Endothelial cell of umbilical vein (primary cell): Measurements from ENCODE around the gene SLC4A11. TPM values are rescaled to one million over a fixed set of nuclear protein-coding genes. Genes with fewer than 3 reads are reported as not detected.
A peak's percentile ranks its signal among the peaks of the same experiment; 100 is the strongest.
"Not testable (repeated sequence)": the region's sequence is repeated elsewhere in the genome, so short reads cannot be mapped to it uniquely, and the experiment has no call there.

Source experiments
- BruUV-seq: library from RNA; stranded (reverse); fragments of 400-500 nt; replicated peaks from 2 replicates; lab custom pipeline; 2021; lab: Mats Ljungman, UMichigan
- CTCF ChIA-PET: fragments of 300-600, 350-600 bp; sonication (Branson Sonifier 250); formaldehyde crosslinking; loops from one replicate; lab custom pipeline; 2021; ENCODE audit warnings: antibody characterized with exemption, inconsistent platforms; lab: Charles Lee
- POLR2A ChIA-PET: fragments of 300-600, 350-600 bp; sonication (Branson Sonifier 250); formaldehyde crosslinking; loops from one replicate; lab custom pipeline; 2021; ENCODE audit warnings: antibody characterized with exemption, inconsistent platforms; lab: Charles Lee
- DNase-seq: peaks from one replicate; pipeline ENCODE4 v3.0.0-alpha.2; 2011; ENCODE audit warnings: low read depth, low spot score
- FAIRE-seq: peaks from 2 replicates; lab custom pipeline; 2011; peaks lifted over from hg19 to GRCh38; lab: Jason Lieb, UNC
- H2AFZ ChIP-seq: 2 replicates; pipeline ENCODE4 v1.6.0; 2012; ENCODE audit warnings: low read depth, low read length, control low read depth, inconsistent platforms
- H3K27ac ChIP-seq: 2 replicates; pipeline ENCODE4 v1.5.1; 2011; ENCODE audit warnings: low read depth, mild to moderate bottlenecking, control low read depth, low read length, moderate library complexity; ENCODE audit not compliant: insufficient read depth
- H3K27me3 ChIP-seq, 2 experiments: 2 replicates each; pipeline versions ENCODE4 v1.6.0 to v1.6.1; 2011; ENCODE audit warnings: low read length in 2 of 2, mixed read lengths in 1 of 2; ENCODE audit not compliant: control insufficient read depth in 2 of 2, insufficient read depth in 2 of 2
- H3K36me3 ChIP-seq, 2 experiments: 2 replicates in 1 of 2; 3 replicates in 1 of 2; pipeline ENCODE4 v1.5.1; 2011; ENCODE audit warnings: low read length in 2 of 2, mild to moderate bottlenecking in 1 of 2, moderate library complexity in 1 of 2; ENCODE audit not compliant: control insufficient read depth in 2 of 2, insufficient read depth in 2 of 2; ENCODE audit errors: extremely low read depth in 1 of 2
- H3K4me1 ChIP-seq: 3 replicates; pipeline ENCODE4 v1.5.1; 2011; ENCODE audit warnings: mild to moderate bottlenecking, low read length; ENCODE audit not compliant: control insufficient read depth, insufficient read depth; ENCODE audit errors: extremely low read depth
- H3K4me2 ChIP-seq: 2 replicates; pipeline ENCODE4 v1.6.1; 2011; ENCODE audit warnings: low read length, control low read depth, mixed read lengths; ENCODE audit not compliant: insufficient read depth
- H3K4me3 ChIP-seq, 3 experiments: fragments of 200-600 bp in 1 of 3; sonication (generic), shearing (Covaris generic) in 1 of 3; replicated peaks in 1 of 3; 2 replicates each; pipeline ENCODE4 v1.5.1; 2011 to 2016; ENCODE audit warnings: control low read depth in 3 of 3, low read length in 3 of 3, mild to moderate bottlenecking in 2 of 3, inconsistent platforms in 1 of 3, low read depth in 1 of 3, moderate library complexity in 1 of 3; ENCODE audit not compliant: insufficient read depth in 1 of 3
- H3K79me2 ChIP-seq: 2 replicates; pipeline ENCODE4 v1.6.0; 2012; ENCODE audit warnings: low read length, inconsistent platforms; ENCODE audit not compliant: control insufficient read depth, insufficient read depth
- H3K9ac ChIP-seq: replicated peaks from 2 replicates; pipeline ENCODE3; 2011; ENCODE audit warnings: low read length, control low read depth; ENCODE audit not compliant: insufficient read depth; ENCODE audit errors: extremely low read depth
- H3K9me1 ChIP-seq: replicated peaks from 3 replicates; pipeline ENCODE4 v1.6.0; 2011; ENCODE audit warnings: mild to moderate bottlenecking, low read length; ENCODE audit not compliant: control insufficient read depth, insufficient read depth; ENCODE audit errors: extremely low read depth
- H3K9me3 ChIP-seq: replicated peaks from 2 replicates; pipeline ENCODE4 v1.5.1; 2012; ENCODE audit warnings: low read length, inconsistent platforms; ENCODE audit not compliant: control insufficient read depth, insufficient read depth
- H4K20me1 ChIP-seq: replicated peaks from 2 replicates; pipeline ENCODE3; 2011; ENCODE audit warnings: mild to moderate bottlenecking, low read length; ENCODE audit not compliant: control insufficient read depth, insufficient read depth; ENCODE audit errors: extremely low read depth
- POLR2AphosphoS5 ChIP-seq: IDR thresholded peaks from 2 replicates; pipeline ENCODE4 v1.6.1; 2012; ENCODE audit warnings: low read depth, mild to moderate bottlenecking, control low read depth, low read length, moderate library complexity; ENCODE audit not compliant: insufficient read depth
- dilution Hi-C: fragments of 300-500 bp; cut with MboI; formaldehyde crosslinking; loops from one replicate; pipeline ENCODE4 v1.15.0; 2019; ENCODE audit warnings: low sequenced_read_pairs; ENCODE audit not compliant: extremely low pct_ligation_motif_present
- intact Hi-C: fragments of 100-400 bp; cut with micrococcal nuclease; formaldehyde crosslinking; loops from one replicate; pipeline ENCODE4 v1.10.0; 2022
- polyA plus RNA-seq, 4 experiments: library from polyadenylated mRNA; depleted of rRNA in 3 of 4; stranded (reverse) in 3 of 4; unstranded in 1 of 4; fragments of >200 nt; gene quantifications; 2 replicates each; pipeline versions ENCODE4 v1.2.1 to v1.2.3, GENCODE V29; 2011 to 2012; ENCODE audit warnings: missing spikeins in 1 of 4
- total RNA-seq: library from RNA; stranded (reverse); gene quantifications from 2 replicates; pipeline ENCODE4 v1.2.3, GENCODE V29; 2021
- TF ChIP-seq, protein P1 (sequence below): IDR thresholded peaks from 2 replicates; pipeline ENCODE4 v1.6.1; 2011; ENCODE audit not compliant: insufficient read depth, insufficient read length
- TF ChIP-seq, protein P2 (sequence below), 2 donors: IDR thresholded peaks; 1 replicate in 1 of 2; 2 replicates in 1 of 2; pipeline ENCODE4 v1.5.1; 2011; ENCODE audit warnings: low read length in 2 of 2, mild to moderate bottlenecking in 2 of 2, moderate library complexity in 2 of 2, control low read depth in 1 of 2, inconsistent platforms in 1 of 2, low read depth in 1 of 2; ENCODE audit not compliant: insufficient read depth in 1 of 2; ENCODE audit errors: extremely low read depth in 1 of 2

The SLC4A11 gene
- total and polyA plus RNA-seq, 2 donors (not counting 3 experiments of a cell fraction or from before 2014, with no cell fraction given) = 5.7 to 10.2 TPM

DNA sequence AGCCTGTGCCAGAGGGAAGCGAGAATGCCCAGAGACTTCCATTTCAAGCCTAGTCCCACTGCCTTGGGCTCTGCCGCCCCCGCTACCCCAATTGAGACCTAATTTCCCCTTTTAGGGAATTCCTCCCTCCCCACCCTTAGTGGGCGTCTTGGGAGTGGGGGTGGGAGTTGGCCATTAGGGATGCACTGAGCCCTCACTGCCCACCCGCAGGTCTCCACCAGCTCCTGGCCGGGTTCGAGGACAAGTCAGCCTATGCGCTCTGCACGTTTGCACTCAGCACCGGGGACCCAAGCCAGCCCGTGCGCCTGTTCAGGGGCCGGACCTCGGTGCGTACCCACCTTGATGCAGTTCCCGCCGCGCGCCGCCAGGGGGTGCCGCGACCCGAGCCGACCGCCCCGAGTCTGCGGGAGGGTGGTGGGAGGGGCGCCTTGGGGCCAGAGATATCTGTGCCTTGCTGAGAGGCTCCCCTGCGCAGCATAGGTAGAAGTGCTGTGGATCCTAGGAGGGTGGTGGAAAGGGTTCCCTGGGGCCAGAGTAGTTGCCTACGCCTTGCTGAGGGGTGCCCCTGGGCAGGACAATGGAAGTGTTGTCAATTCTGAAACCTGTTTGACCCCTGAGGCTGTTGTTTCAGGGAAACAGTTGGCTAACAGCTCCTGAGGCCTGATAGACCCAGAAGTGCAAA is 20.5 kb downstream of the SLC4A11 start:
- no peaks in the 10 kb centered on the region for H3K9me3 ChIP-seq
- H3K9me1 ChIP-seq = no peaks in the 10 kb centered on the region
- no TSS peak for BruUV-seq
- H3K27me3 ChIP-seq = no peaks in the 10 kb centered on the region
- no peak overlapping the region for H3K4me2 ChIP-seq
- DNase-seq (peak; percentile 46), FAIRE-seq (peak; percentile 73)
- CTCF ChIA-PET = interaction anchor here (0.7 to 3.7 kb wide), 16 partner anchors 9 to 112 kb away, joined by 3 to 31 read pairs (median 4); partner anchors contain the start of genes ITPA and SLC4A11
- peaks cover 0 to 11% of the 10 kb centered on the region in 2 experiments for H3K36me3 ChIP-seq
- H3K27ac ChIP-seq = no peak overlapping the region
- no peaks in the 10 kb centered on the region for H4K20me1 ChIP-seq
- POLR2A ChIA-PET = no interaction called here
- TF ChIP-seq, protein P1, sequence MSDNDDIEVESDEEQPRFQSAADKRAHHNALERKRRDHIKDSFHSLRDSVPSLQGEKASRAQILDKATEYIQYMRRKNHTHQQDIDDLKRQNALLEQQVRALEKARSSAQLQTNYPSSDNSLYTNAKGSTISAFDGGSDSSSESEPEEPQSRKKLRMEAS = no peak
- peak; percentile 49 for TF ChIP-seq POLR2AphosphoS5
- TF ChIP-seq, protein P2, sequence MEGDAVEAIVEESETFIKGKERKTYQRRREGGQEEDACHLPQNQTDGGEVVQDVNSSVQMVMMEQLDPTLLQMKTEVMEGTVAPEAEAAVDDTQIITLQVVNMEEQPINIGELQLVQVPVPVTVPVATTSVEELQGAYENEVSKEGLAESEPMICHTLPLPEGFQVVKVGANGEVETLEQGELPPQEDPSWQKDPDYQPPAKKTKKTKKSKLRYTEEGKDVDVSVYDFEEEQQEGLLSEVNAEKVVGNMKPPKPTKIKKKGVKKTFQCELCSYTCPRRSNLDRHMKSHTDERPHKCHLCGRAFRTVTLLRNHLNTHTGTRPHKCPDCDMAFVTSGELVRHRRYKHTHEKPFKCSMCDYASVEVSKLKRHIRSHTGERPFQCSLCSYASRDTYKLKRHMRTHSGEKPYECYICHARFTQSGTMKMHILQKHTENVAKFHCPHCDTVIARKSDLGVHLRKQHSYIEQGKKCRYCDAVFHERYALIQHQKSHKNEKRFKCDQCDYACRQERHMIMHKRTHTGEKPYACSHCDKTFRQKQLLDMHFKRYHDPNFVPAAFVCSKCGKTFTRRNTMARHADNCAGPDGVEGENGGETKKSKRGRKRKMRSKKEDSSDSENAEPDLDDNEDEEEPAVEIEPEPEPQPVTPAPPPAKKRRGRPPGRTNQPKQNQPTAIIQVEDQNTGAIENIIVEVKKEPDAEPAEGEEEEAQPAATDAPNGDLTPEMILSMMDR (IDR thresholded peaks at IDR 0.05; ENCODE audit: extremely low read depth in 1 of 2, insufficient read depth in 1 of 2, low read depth in 1 of 2, low read length in 2 of 2) = peak; percentile 93
- H2AFZ ChIP-seq = no peak overlapping the region
- dilution Hi-C loops = no loop called here
- no peak overlapping the region for H3K4me3 ChIP-seq
- intact Hi-C loops = loop anchor here (1.0 to 10.0 kb wide), 4 partner anchors 22 to 256 kb away; partner anchors contain the start of gene ATRN
- no peaks in the 10 kb centered on the region for H3K4me1 ChIP-seq
- no peaks in the 10 kb centered on the region for H3K79me2 ChIP-seq
- no peak overlapping the region for H3K9ac ChIP-seq

DNA sequence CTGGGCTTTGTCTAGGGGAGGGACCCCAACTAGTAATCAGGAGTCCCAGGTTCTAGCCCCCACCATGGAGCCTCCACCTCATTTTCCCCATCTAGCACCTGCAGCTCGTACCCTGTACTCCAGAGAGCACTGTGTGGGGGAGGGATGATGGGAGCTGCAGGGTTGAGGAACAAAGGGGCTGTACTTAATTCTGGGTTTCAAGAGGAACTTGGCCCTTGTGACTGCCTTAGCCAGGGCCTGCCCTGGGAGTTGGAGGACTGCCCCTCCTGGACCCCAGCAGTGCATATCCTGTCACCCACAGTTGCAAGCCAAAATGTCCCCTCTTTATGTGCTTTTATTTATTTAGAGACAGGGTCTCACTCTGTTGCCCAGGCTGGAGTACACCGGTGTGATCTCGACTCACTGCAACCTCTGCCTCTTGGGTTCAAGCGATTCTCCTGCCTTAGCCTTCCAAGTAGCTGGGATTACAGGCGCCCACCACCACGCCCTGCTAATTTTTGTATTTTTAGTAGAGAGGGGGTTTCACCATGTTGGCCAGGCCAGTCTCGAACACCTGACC is 23.6 kb downstream of the SLC4A11 start:
- POLR2A ChIA-PET = not testable (repeated sequence)

More for the DNA sequence above, 23.6 kb downstream of the SLC4A11 start:
- intact Hi-C loops = loop anchor here (10.0 kb wide), 1 partner anchor 259 kb away; the partner anchor contains the start of gene ATRN
- BruUV-seq, H3K9me1 ChIP-seq, dilution Hi-C loops, H3K4me2 ChIP-seq, H3K36me3 ChIP-seq, H3K27ac ChIP-seq, H3K9ac ChIP-seq, H2AFZ ChIP-seq, H4K20me1 ChIP-seq, DNase-seq, H3K4me3 ChIP-seq, H3K9me3 ChIP-seq, H3K27me3 ChIP-seq, FAIRE-seq, H3K4me1 ChIP-seq: not testable (repeated sequence)
- H3K79me2 ChIP-seq = peaks cover 13% of the 10 kb centered on the region
- CTCF ChIA-PET = interaction anchor here (1.8 to 2.4 kb wide), 2 partner anchors 61 to 101 kb away, joined by 5 to 14 read pairs; no protein-coding TSS in a partner anchor
